B cell (primary cell): Measurements from ENCODE around the gene SERGEF. TPM values are rescaled to one million over a fixed set of nuclear protein-coding genes. Genes with fewer than 3 reads are reported as not detected.

Experiments
- ATAC-seq: fragments of 200-7000 bp; cut with Tn5 transposase; one replicate; pipeline ENCODE4 v1.10.0; 2021; ENCODE audit warnings: low read depth, mild to moderate bottlenecking, moderate number of reproducible peaks, moderate library complexity
- CTCF ChIA-PET: fragments of 350-600 bp; sonication (Branson Sonifier 250); formaldehyde crosslinking; loops from one replicate; lab custom pipeline; 2021; ENCODE audit warnings: antibody characterized with exemption, inconsistent platforms; lab: Charles Lee
- POLR2A ChIA-PET: fragments of 350-600 bp; sonication (Branson Sonifier 250); formaldehyde crosslinking; loops from one replicate; lab custom pipeline; 2021; ENCODE audit warnings: antibody characterized with exemption; lab: Charles Lee
- DNase-seq: peaks from one replicate; pipeline ENCODE4 v3.0.0; 2013
- H2AFZ ChIP-seq: 2 replicates; pipeline ENCODE4 v1.6.1; 2012; ENCODE audit warnings: mild to moderate bottlenecking, low read depth, low read length; ENCODE audit not compliant: insufficient read depth, poor library complexity, severe bottlenecking
- H3K27ac ChIP-seq, 2 donors: 1 replicate in 1 of 2; 2 replicates in 1 of 2; pipeline ENCODE4 v1.5.1; 2012 to 2013; ENCODE audit warnings: low read length in 2 of 2, mild to moderate bottlenecking in 2 of 2, moderate library complexity in 1 of 2
- H3K27me3 ChIP-seq, 4 experiments: fragments of 200-600 bp in 1 of 4; sonication (generic) in 1 of 4; replicated peaks in 1 of 4; 1 replicate in 2 of 4; 2 replicates in 2 of 4; pipeline versions ENCODE4 v1.6.1 to v1.7.0; 2013 to 2016; ENCODE audit warnings: low read length in 3 of 4, mild to moderate bottlenecking in 2 of 4, mixed read lengths in 1 of 4, moderate library complexity in 1 of 4; ENCODE audit not compliant: insufficient read depth in 4 of 4, control insufficient read depth in 3 of 4; ENCODE audit errors: control extremely low read depth in 1 of 4
- H3K36me3 ChIP-seq, 2 experiments: replicated peaks in 1 of 2; 1 replicate in 1 of 2; 2 replicates in 1 of 2; pipeline versions ENCODE4 v1.6.1 to v1.7.1; 2013; ENCODE audit warnings: low read length in 1 of 2; ENCODE audit not compliant: insufficient read depth in 2 of 2, control insufficient read depth in 1 of 2; ENCODE audit errors: control extremely low read depth in 1 of 2, extremely low read depth in 1 of 2
- H3K4me1 ChIP-seq, 2 donors: fragments of 200-600 bp in 1 of 2; sonication (generic) in 1 of 2; 1 replicate in 1 of 2; 2 replicates in 1 of 2; pipeline versions ENCODE4 v1.5.1 to v1.6.1; 2013 to 2017; ENCODE audit warnings: low read length in 2 of 2; ENCODE audit not compliant: control insufficient read depth in 2 of 2, insufficient read depth in 2 of 2
- H3K4me2 ChIP-seq: replicated peaks from 2 replicates; pipeline ENCODE3; 2012; ENCODE audit warnings: mild to moderate bottlenecking, low read depth, low read length; ENCODE audit not compliant: poor library complexity, severe bottlenecking
- H3K4me3 ChIP-seq, 5 experiments: fragments of 200-600 bp in 1 of 5; sonication (generic) in 1 of 5; 1 replicate in 3 of 5; 2 replicates in 2 of 5; pipeline versions ENCODE4 v1.5.1 to v1.7.0; 2011 to 2016; ENCODE audit warnings: low read length in 4 of 5, mild to moderate bottlenecking in 4 of 5, low read depth in 2 of 5, control low read depth in 1 of 5, moderate library complexity in 1 of 5; ENCODE audit not compliant: insufficient read depth in 1 of 5; ENCODE audit errors: control extremely low read depth in 1 of 5, extremely low read depth in 1 of 5
- H3K79me2 ChIP-seq: fragments of 200-600 bp; sonication (generic); one replicate; pipeline ENCODE4 v1.6.0; 2016; ENCODE audit warnings: low read length; ENCODE audit not compliant: control insufficient read depth, insufficient read depth
- H3K9ac ChIP-seq: fragments of 200-600 bp; sonication (generic); 2 replicates; pipeline ENCODE4 v1.6.1; 2017; ENCODE audit warnings: mild to moderate bottlenecking, low read length, moderate library complexity
- H3K9me3 ChIP-seq, 3 donors: one replicate each; pipeline versions ENCODE4 v1.6.1 to v1.7.1; 2013; ENCODE audit warnings: low read length in 2 of 3; ENCODE audit not compliant: control insufficient read depth in 2 of 3, insufficient read depth in 1 of 3; ENCODE audit errors: control extremely low read depth in 1 of 3
- H4K20me1 ChIP-seq: 2 replicates; pipeline ENCODE4 v1.6.0; 2012; ENCODE audit warnings: mild to moderate bottlenecking, low read length; ENCODE audit not compliant: insufficient read depth, control insufficient read depth, poor library complexity, severe bottlenecking
- H3K27ac Mint-ChIP-seq: one replicate; pipeline ENCODE4 v1.8.0; 2021; ENCODE audit warnings: mixed read lengths
- H3K27me3 Mint-ChIP-seq: one replicate; pipeline ENCODE4 v1.8.0; 2021; ENCODE audit warnings: mixed read lengths
- H3K4me1 Mint-ChIP-seq: one replicate; pipeline ENCODE4 v1.8.0; 2021; ENCODE audit warnings: mixed read lengths
- H3K4me3 Mint-ChIP-seq: one replicate; pipeline ENCODE4 v1.8.0; 2021; ENCODE audit warnings: mixed read lengths
- H3K9me3 Mint-ChIP-seq: one replicate; pipeline ENCODE4 v1.8.0; 2022; ENCODE audit warnings: mixed read lengths; ENCODE audit not compliant: insufficient read depth
- EZH2 ChIP-seq: IDR thresholded peaks from 2 replicates; pipeline ENCODE4 v1.6.1; 2012; ENCODE audit warnings: borderline replicate concordance, low read depth, mild to moderate bottlenecking, moderate library complexity, low read length; ENCODE audit not compliant: insufficient read depth, poor library complexity, severe bottlenecking
- WGBS: methylation state at CpG from one replicate; pipeline ENCODE4 v1.1.5; 2013; ENCODE audit warnings: missing lambda C conversion rate; ENCODE audit not compliant: insufficient coverage; 5-methylcytosine and 5-hydroxymethylcytosine counted together
- intact Hi-C: fragments of 100-400 bp; cut with micrococcal nuclease; formaldehyde crosslinking; loops from one replicate; pipeline ENCODE4 v1.10.0; 2022
- polyA plus RNA-seq: library from polyadenylated mRNA; depleted of rRNA; stranded (reverse); fragments of >200 nt; gene quantifications from 2 replicates; pipeline ENCODE4 v1.2.3, GENCODE V29; 2012
- total RNA-seq, 2 donors: library from RNA; stranded (reverse); fragments of 120-200 nt in 1 of 2; gene quantifications; 1 replicate in 1 of 2; 2 replicates in 1 of 2; pipeline versions ENCODE4 v1.2.3 to v1.2.4, GENCODE V29; 2013 to 2022
- TF ChIP-seq, protein P1 (sequence below): fragments of 200-600 bp; IDR thresholded peaks from one replicate; pipeline ENCODE4 v1.8.0; 2022; ENCODE audit warnings: antibody characterized with exemption, mild to moderate bottlenecking

The SERGEF gene
- total and polyA plus RNA-seq, 2 donors (not counting 1 experiment from before 2014, with no cell fraction given): 24.2 to 54.3 TPM

DNA sequence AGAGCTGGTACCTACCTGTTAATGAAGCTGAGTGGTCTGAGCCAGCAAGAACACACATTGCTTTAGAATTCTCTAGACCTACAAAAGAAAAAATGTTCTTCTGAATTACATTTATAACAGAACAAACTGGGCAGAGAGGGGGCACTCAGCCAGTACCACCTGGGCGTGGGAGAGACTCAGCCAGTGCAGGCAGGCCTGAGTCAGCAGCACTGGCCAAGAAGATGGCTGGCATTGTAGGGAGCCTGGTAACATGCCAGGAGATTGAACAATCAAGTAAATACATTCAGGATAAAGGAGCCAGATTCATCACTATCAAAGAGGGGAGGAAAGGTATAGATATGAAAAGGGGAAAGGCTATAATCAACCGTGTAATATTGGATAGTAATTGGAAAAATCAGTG lies 19.9 kb downstream of the SERGEF start:
- H3K4me1 Mint-ChIP-seq: no peaks in the 10 kb centered on the region
- POLR2A ChIA-PET: no interaction called here
- intact Hi-C loops: loop anchor here (1.0 kb wide), 1 partner anchor 113 kb away; the partner anchor contains the start of gene SAAL1
- H3K4me2 ChIP-seq: no peak overlapping the region
- H3K36me3 ChIP-seq: peaks cover 0 to 59% of the 10 kb centered on the region in 2 experiments
- H2AFZ ChIP-seq: no peak overlapping the region
- DNase-seq: no peak
- no peak overlapping the region for H3K27ac ChIP-seq
- no peaks in the 10 kb centered on the region for H4K20me1 ChIP-seq
- H3K27me3 ChIP-seq: no peaks in the 10 kb centered on the region
- H3K4me3 Mint-ChIP-seq: no peak overlapping the region
- no peaks in the 10 kb centered on the region for H3K4me1 ChIP-seq
- peak overlapping the region; percentile 1 for H3K27ac Mint-ChIP-seq
- no peak for ATAC-seq
- TF ChIP-seq, protein P1, sequence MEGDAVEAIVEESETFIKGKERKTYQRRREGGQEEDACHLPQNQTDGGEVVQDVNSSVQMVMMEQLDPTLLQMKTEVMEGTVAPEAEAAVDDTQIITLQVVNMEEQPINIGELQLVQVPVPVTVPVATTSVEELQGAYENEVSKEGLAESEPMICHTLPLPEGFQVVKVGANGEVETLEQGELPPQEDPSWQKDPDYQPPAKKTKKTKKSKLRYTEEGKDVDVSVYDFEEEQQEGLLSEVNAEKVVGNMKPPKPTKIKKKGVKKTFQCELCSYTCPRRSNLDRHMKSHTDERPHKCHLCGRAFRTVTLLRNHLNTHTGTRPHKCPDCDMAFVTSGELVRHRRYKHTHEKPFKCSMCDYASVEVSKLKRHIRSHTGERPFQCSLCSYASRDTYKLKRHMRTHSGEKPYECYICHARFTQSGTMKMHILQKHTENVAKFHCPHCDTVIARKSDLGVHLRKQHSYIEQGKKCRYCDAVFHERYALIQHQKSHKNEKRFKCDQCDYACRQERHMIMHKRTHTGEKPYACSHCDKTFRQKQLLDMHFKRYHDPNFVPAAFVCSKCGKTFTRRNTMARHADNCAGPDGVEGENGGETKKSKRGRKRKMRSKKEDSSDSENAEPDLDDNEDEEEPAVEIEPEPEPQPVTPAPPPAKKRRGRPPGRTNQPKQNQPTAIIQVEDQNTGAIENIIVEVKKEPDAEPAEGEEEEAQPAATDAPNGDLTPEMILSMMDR: no peak
- TF ChIP-seq EZH2: no peak
- no peaks in the 10 kb centered on the region for H3K27me3 Mint-ChIP-seq
- no peak overlapping the region for H3K9ac ChIP-seq
- no peaks in the 10 kb centered on the region for H3K79me2 ChIP-seq
- CTCF ChIA-PET: interaction anchor here (2.7 kb wide), 1 partner anchor 114 kb away, joined by 11 read pairs; the partner anchor contains the start of gene SAAL1
- H3K9me3 ChIP-seq: no peaks in the 10 kb centered on the region
- no peaks in the 10 kb centered on the region for H3K9me3 Mint-ChIP-seq
- WGBS: 80% methylated on average over 1 of the region's 2 CpGs
- no peak overlapping the region for H3K4me3 ChIP-seq

DNA sequence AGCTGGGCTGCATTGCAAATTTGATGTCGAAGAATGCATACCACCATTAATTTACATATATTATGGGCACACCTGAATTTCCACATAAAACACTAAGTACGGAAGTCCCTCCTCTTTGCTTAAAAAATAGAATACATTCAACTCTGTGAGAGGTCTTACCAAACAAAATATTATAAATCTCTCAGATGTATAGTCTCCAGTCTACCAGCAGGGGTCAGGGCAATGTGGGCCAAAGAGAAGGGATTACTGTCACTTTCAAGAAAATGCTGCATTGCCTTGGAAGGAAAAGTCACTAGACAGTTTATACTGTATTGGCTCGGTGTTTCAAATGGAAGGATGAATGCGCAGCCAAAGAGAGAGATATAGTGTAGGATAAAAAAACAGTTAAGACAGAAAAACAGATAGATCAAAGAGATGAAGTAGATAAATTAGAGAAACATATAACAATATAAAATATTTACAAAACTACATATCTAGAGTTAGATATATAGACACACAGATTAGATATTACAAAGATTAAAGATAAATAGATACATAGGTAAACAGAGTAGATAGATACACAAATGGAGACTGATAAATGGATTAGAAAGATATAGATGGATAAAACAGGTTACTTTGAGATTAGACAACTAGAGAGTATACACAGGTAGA lies 20.9 kb downstream of the SERGEF start:
- Histone ChIP-seq H3K27me3 (no peaks in the 10 kb centered on the region), H3K9ac (no peak overlapping the region), H4K20me1 (no peaks in the 10 kb centered on the region), H3K4me3 (no peak overlapping the region), H3K36me3 (peaks cover 0 to 60% of the 10 kb centered on the region in 2 experiments), H3K4me1 (no peaks in the 10 kb centered on the region), H3K79me2 (no peaks in the 10 kb centered on the region), H2AFZ (no peak overlapping the region), H3K9me3 (no peaks in the 10 kb centered on the region), H3K27ac (no peak overlapping the region), H3K4me2 (no peak overlapping the region)
- no peaks in the 10 kb centered on the region for H3K27me3 Mint-ChIP-seq
- peak; percentile 52 for DNase-seq
- no peaks in the 10 kb centered on the region for H3K4me1 Mint-ChIP-seq
- no peaks in the 10 kb centered on the region for H3K9me3 Mint-ChIP-seq
- peak; percentile 70 for ATAC-seq
- ChIA-PET CTCF (interaction anchor here (0.6 to 5.7 kb wide), 10 partner anchors 11 to 189 kb away, joined by 3 to 36 read pairs (median 5); partner anchors contain the start of genes SAAL1 and SERGEF), POLR2A (no interaction called here)
- no peak for TF ChIP-seq EZH2
- TF ChIP-seq, protein P1: peak; percentile 98
- intact Hi-C loops: loop anchor here (1.0 kb wide), 1 partner anchor 114 kb away; the partner anchor contains the start of gene SAAL1
- no peak overlapping the region for H3K27ac Mint-ChIP-seq
- H3K4me3 Mint-ChIP-seq: no peak overlapping the region
- no CpG with 5 or more reads among the region's 4 CpGs for WGBS
